PC-3 (cell line): ENCODE measurements around the gene EME2.

Experiments used
- EZH2 ChIP-seq: fragments of 300-600 bp; sonication (generic); IDR thresholded peaks from one replicate; pipeline ENCODE4 v1.6.1; 2017; ENCODE audit warnings: antibody characterized with exemption, mild to moderate bottlenecking, low read length; ENCODE audit not compliant: unreplicated experiment
- TF ChIP-seq, protein P1 (sequence below): fragments of 300-600 bp; sonication (generic); conservative IDR thresholded peaks from 2 replicates; pipeline ENCODE4 v1.5.1; 2017; ENCODE audit warnings: antibody characterized with exemption, low read depth, mild to moderate bottlenecking, low read length

DNA sequence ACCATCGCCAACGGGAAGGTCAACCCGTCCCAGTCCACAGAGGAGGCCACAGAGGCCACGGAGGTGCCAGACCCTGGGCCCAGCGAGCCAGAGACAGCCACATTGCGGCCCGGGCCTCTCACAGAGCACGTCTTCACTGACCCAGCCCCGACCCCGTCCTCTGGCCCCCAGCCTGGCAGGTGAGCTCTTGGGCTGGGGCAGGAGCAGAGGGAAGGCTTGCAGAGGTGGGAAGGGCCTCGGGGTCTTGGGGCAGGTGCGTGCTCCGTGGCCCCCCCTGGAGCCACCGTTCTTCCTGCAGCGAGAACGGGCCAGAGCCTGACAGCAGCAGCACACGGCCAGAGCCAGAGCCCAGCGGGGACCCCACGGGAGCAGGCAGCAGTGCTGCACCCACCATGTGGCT lies 6.4 kb upstream of the EME2 start:
- TF ChIP-seq, protein P1, sequence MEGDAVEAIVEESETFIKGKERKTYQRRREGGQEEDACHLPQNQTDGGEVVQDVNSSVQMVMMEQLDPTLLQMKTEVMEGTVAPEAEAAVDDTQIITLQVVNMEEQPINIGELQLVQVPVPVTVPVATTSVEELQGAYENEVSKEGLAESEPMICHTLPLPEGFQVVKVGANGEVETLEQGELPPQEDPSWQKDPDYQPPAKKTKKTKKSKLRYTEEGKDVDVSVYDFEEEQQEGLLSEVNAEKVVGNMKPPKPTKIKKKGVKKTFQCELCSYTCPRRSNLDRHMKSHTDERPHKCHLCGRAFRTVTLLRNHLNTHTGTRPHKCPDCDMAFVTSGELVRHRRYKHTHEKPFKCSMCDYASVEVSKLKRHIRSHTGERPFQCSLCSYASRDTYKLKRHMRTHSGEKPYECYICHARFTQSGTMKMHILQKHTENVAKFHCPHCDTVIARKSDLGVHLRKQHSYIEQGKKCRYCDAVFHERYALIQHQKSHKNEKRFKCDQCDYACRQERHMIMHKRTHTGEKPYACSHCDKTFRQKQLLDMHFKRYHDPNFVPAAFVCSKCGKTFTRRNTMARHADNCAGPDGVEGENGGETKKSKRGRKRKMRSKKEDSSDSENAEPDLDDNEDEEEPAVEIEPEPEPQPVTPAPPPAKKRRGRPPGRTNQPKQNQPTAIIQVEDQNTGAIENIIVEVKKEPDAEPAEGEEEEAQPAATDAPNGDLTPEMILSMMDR = no peak
- no peak for TF ChIP-seq EZH2
